ENCODE results near the gene TGFBR2. TPM values are rescaled to one million over a fixed set of nuclear protein-coding genes. Genes with fewer than 3 reads are reported as not detected.

The TGFBR2 gene
- 10 to 100 TPM; 55.3 to 56.3 TPM for total RNA-seq
- 108 TPM for polyA plus RNA-seq

DNA sequence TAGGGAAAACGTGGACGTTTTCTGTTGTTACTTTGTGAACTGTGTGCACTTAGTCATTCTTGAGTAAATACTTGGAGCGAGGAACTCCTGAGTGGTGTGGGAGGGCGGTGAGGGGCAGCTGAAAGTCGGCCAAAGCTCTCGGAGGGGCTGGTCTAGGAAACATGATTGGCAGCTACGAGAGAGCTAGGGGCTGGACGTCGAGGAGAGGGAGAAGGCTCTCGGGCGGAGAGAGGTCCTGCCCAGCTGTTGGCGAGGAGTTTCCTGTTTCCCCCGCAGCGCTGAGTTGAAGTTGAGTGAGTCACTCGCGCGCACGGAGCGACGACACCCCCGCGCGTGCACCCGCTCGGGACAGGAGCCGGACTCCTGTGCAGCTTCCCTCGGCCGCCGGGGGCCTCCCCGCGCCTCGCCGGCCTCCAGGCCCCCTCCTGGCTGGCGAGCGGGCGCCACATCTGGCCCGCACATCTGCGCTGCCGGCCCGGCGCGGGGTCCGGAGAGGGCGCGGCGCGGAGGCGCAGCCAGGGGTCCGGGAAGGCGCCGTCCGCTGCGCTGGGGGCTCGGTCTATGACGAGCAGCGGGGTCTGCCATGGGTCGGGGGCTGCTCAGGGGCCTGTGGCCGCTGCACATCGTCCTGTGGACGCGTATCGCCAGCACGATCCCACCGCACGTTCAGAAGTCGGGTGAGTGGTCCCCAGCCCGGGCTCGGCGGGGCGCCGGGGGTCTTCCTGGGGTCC, at the start of gene TGFBR2:
Gene TGFBR2, plus strand, starts transcription at position 301 of the 731 bp plus-strand sequence. Its CDS starts 283 bp downstream, at position 584.
- CTCF ChIA-PET, result interaction anchor here (0.7 to 3.9 kb wide), 12 partner anchors 9 to 407 kb away, joined by 3 to 30 read pairs (median 4); no protein-coding TSS in a partner anchor

DNA sequence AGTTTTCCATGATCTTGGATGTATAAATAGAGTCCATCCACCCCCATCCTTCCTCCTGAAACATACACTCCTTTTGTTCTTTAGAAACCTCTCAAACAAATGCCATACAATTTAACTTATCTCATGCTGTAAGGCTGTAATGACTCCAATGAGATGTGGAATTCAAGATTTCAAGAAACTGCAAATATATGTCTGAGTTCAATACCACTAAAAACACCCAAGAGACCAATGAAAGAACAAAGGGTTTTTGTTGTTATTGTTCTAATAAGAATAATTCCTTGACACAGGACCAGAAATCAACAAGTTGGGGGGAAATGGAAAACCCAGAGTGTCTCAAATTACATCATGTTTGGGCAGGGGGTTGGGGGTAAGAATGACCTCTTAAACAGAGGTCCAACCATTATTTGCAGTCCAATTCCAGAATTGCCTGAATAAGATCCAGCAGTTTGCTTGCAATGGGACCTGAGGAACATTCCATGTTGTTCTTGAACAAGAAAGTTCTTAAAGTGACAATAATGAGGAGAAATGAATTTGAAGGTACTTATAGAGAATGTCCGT, 48.6 kb upstream of the TGFBR2 start:
- no peaks in the 10 kb centered on the region for H3K27me3 Mint-ChIP-seq
- no peak overlapping the region for H3K4me3 Mint-ChIP-seq
- H3K36me3 ChIP-seq (ENCODE audit: insufficient read depth, low read length), result no peaks in the 10 kb centered on the region
- peak overlapping the region in 1 of 8 donors; percentile 54 for H3K27ac Mint-ChIP-seq
- no peaks in the 10 kb centered on the region for H3K9me3 ChIP-seq (ENCODE audit: low read length)
- no peak overlapping the region for H3K27ac ChIP-seq (ENCODE audit: low read depth, low read length)
- no peak overlapping the region for H3K4me3 ChIP-seq (ENCODE audit: low read length)
- ChIA-PET CTCF (interaction anchor here (1.7 kb wide), 1 partner anchor 10 kb away, joined by 4 read pairs; no protein-coding TSS in a partner anchor), POLR2A (no interaction called here)
- H3K27me3 ChIP-seq (ENCODE audit: insufficient read depth, low read length, poor library complexity, severe bottlenecking), result no peaks in the 10 kb centered on the region
- H3K4me1 ChIP-seq (ENCODE audit: insufficient read depth, low read length), result no peaks in the 10 kb centered on the region
- H3K9me3 Mint-ChIP-seq, result no peaks in the 10 kb centered on the region
- DNase-seq, result no peak
- no peaks in the 10 kb centered on the region for H3K4me1 Mint-ChIP-seq
- peaks cover 0 to 4% (median 1%) of the 10 kb centered on the region in 3 donors for H3K36me3 Mint-ChIP-seq

More for the DNA sequence above, at the start of gene TGFBR2:
- Histone ChIP-seq H3K27me3 (ENCODE audit: insufficient read depth, low read length, poor library complexity, severe bottlenecking) (no peaks in the 10 kb centered on the region), H3K36me3 (ENCODE audit: insufficient read depth, low read length) (no peaks in the 10 kb centered on the region), H3K9me3 (ENCODE audit: low read length) (no peaks in the 10 kb centered on the region), H3K27ac (ENCODE audit: low read depth, low read length) (peak within 1 kb of the TSS; percentile 78), H3K4me3 (ENCODE audit: low read length) (peak within 1 kb of the TSS; percentile 98), H3K4me1 (ENCODE audit: insufficient read depth, low read length) (peaks cover 55% of the 10 kb centered on the region)
- Mint-ChIP-seq H3K4me1 (peaks cover 59 to 66% (median 60%) of the 10 kb centered on the region in 3 donors), H3K4me3 (peak within 1 kb of the TSS; percentile 92 to 99 (median 98)), H3K27me3 (no peaks in the 10 kb centered on the region), H3K36me3 (peaks cover 0 to 34% (median 4%) of the 10 kb centered on the region in 3 donors), H3K9me3 (no peaks in the 10 kb centered on the region), H3K27ac (peak within 1 kb of the TSS; percentile 85 to 99 (median 98))
- POLR2A ChIA-PET, result interaction anchor here (0.7 to 3.0 kb wide), 13 partner anchors 10 to 926 kb away, joined by 3 to 18 read pairs (median 5); partner anchors contain the start of gene STT3B
- peak; percentile 71 to 87 (median 76) for DNase-seq

GRCh38 chr3:30563956-30564355, 42.4 kb upstream of the TGFBR2 start:
- ChIA-PET CTCF (no interaction called here), POLR2A (no interaction called here)
- H3K36me3 Mint-ChIP-seq, result peaks cover 0 to 4% (median 0%) of the 10 kb centered on the region in 3 donors
- H3K4me3 Mint-ChIP-seq, result no peak overlapping the region
- Histone ChIP-seq H3K27ac (ENCODE audit: low read depth, low read length) (no peak overlapping the region), H3K36me3 (ENCODE audit: insufficient read depth, low read length) (no peaks in the 10 kb centered on the region), H3K4me3 (ENCODE audit: low read length) (no peak overlapping the region), H3K27me3 (ENCODE audit: insufficient read depth, low read length, poor library complexity, severe bottlenecking) (no peaks in the 10 kb centered on the region), H3K4me1 (ENCODE audit: insufficient read depth, low read length) (no peaks in the 10 kb centered on the region), H3K9me3 (ENCODE audit: low read length) (no peaks in the 10 kb centered on the region)
- no peak for DNase-seq
- no peaks in the 10 kb centered on the region for H3K9me3 Mint-ChIP-seq
- H3K27me3 Mint-ChIP-seq, result no peaks in the 10 kb centered on the region
- no peak overlapping the region for H3K27ac Mint-ChIP-seq
- no peaks in the 10 kb centered on the region for H3K4me1 Mint-ChIP-seq

GRCh38 chr3:30567139-30567753, 39.2 kb upstream of the TGFBR2 start:
- CTCF ChIA-PET, result interaction anchor here (1.6 kb wide), 1 partner anchor 8 kb away, joined by 4 read pairs; no protein-coding TSS in a partner anchor

DNA sequence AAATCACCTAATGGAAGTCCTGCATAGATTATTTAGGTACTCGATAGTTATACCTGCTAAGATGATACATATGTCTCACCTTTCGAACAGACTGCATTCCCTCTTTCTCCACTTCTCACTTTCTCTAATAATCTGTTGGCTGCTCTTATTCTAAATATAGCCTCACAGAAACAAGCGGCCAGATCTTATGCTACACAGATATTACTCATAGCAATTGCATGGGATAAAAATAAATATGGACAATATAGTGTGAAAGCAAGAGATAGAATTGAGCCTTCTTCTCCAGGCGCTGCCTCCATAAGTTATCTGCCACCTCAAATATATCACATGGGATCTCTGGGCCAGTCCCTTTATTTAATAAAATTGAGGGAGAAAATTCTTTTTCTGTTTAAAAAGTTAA, 29.5 kb upstream of the TGFBR2 start:
- Mint-ChIP-seq H3K27me3 (no peaks in the 10 kb centered on the region), H3K4me3 (no peak overlapping the region), H3K4me1 (no peaks in the 10 kb centered on the region), H3K27ac (no peak overlapping the region), H3K9me3 (no peaks in the 10 kb centered on the region), H3K36me3 (no peaks in the 10 kb centered on the region)
- no peaks in the 10 kb centered on the region for H3K4me1 ChIP-seq (ENCODE audit: insufficient read depth, low read length)
- ChIA-PET POLR2A (no interaction called here), CTCF (no interaction called here)
- no peak overlapping the region for H3K4me3 ChIP-seq (ENCODE audit: low read length)
- DNase-seq, result no peak
- H3K9me3 ChIP-seq (ENCODE audit: low read length), result no peaks in the 10 kb centered on the region
- no peak overlapping the region for H3K27ac ChIP-seq (ENCODE audit: low read depth, low read length)
- no peaks in the 10 kb centered on the region for H3K27me3 ChIP-seq (ENCODE audit: insufficient read depth, low read length, poor library complexity, severe bottlenecking)
- H3K36me3 ChIP-seq (ENCODE audit: insufficient read depth, low read length), result no peaks in the 10 kb centered on the region

More at GRCh38 chr3:30567139-30567753, 39.2 kb upstream of the TGFBR2 start:
- H3K36me3 ChIP-seq (ENCODE audit: insufficient read depth, low read length), result no peaks in the 10 kb centered on the region
- no peak overlapping the region for H3K4me3 ChIP-seq (ENCODE audit: low read length)
- H3K36me3 Mint-ChIP-seq, result no peaks in the 10 kb centered on the region
- POLR2A ChIA-PET, result no interaction called here
- H3K27me3 ChIP-seq (ENCODE audit: insufficient read depth, low read length, poor library complexity, severe bottlenecking), result no peaks in the 10 kb centered on the region
- peak overlapping the region in 1 of 8 donors; percentile 10 for H3K27ac Mint-ChIP-seq
- DNase-seq, result no peak
- no peak overlapping the region for H3K27ac ChIP-seq (ENCODE audit: low read depth, low read length)
- H3K9me3 ChIP-seq (ENCODE audit: low read length), result no peaks in the 10 kb centered on the region
- H3K4me1 ChIP-seq (ENCODE audit: insufficient read depth, low read length), result no peaks in the 10 kb centered on the region
- H3K4me3 Mint-ChIP-seq, result no peak overlapping the region
- H3K27me3 Mint-ChIP-seq, result no peaks in the 10 kb centered on the region
- no peaks in the 10 kb centered on the region for H3K9me3 Mint-ChIP-seq
- H3K4me1 Mint-ChIP-seq, result no peaks in the 10 kb centered on the region

GRCh38 chr3:30577788-30578187, 28.6 kb upstream of the TGFBR2 start:
- ChIA-PET CTCF (no interaction called here), POLR2A (no interaction called here)
- no peaks in the 10 kb centered on the region for H3K4me1 Mint-ChIP-seq
- H3K9me3 ChIP-seq (ENCODE audit: low read length), result no peaks in the 10 kb centered on the region
- H3K27ac ChIP-seq (ENCODE audit: low read depth, low read length), result no peak overlapping the region
- no peak for DNase-seq
- no peaks in the 10 kb centered on the region for H3K4me1 ChIP-seq (ENCODE audit: insufficient read depth, low read length)
- H3K9me3 Mint-ChIP-seq, result no peaks in the 10 kb centered on the region
- H3K36me3 ChIP-seq (ENCODE audit: insufficient read depth, low read length), result no peaks in the 10 kb centered on the region
- no peaks in the 10 kb centered on the region for H3K27me3 ChIP-seq (ENCODE audit: insufficient read depth, low read length, poor library complexity, severe bottlenecking)
- no peak overlapping the region for H3K4me3 ChIP-seq (ENCODE audit: low read length)
- H3K27ac Mint-ChIP-seq, result no peak overlapping the region
- H3K4me3 Mint-ChIP-seq, result no peak overlapping the region
- no peaks in the 10 kb centered on the region for H3K27me3 Mint-ChIP-seq
- H3K36me3 Mint-ChIP-seq, result no peaks in the 10 kb centered on the region

DNA sequence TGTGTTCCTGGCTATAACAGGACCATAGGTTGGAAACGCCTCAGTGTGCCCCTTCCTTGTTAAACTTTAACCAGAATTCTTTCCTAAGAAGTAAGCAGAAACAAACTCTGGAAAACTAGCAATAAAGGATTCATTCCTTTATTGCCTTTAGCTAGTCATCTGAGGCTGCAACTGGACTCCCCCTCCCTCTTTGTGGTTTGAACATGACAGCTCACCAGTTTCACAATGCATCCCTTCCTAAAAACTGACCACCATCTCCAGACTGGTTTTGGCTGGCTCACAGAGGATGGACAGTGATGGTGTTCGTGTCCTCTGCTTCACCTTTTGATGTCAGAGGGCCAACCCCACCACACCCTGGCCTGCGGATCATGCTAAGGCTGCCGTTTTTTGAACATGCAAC, 27.9 kb upstream of the TGFBR2 start:
- CTCF ChIA-PET, result no interaction called here
- H3K4me1 Mint-ChIP-seq, result no peaks in the 10 kb centered on the region
- no peak for DNase-seq
- no peaks in the 10 kb centered on the region for H3K36me3 ChIP-seq (ENCODE audit: insufficient read depth, low read length)
- H3K36me3 Mint-ChIP-seq, result no peaks in the 10 kb centered on the region
- H3K4me1 ChIP-seq (ENCODE audit: insufficient read depth, low read length), result no peaks in the 10 kb centered on the region
- H3K9me3 ChIP-seq (ENCODE audit: low read length), result no peaks in the 10 kb centered on the region
- POLR2A ChIA-PET, result no interaction called here
- H3K27me3 Mint-ChIP-seq, result no peaks in the 10 kb centered on the region
- H3K4me3 Mint-ChIP-seq, result no peak overlapping the region
- no peak overlapping the region for H3K27ac Mint-ChIP-seq
- H3K4me3 ChIP-seq (ENCODE audit: low read length), result no peak overlapping the region
- no peaks in the 10 kb centered on the region for H3K9me3 Mint-ChIP-seq
- H3K27ac ChIP-seq (ENCODE audit: low read depth, low read length), result no peak overlapping the region
- H3K27me3 ChIP-seq (ENCODE audit: insufficient read depth, low read length, poor library complexity, severe bottlenecking), result no peaks in the 10 kb centered on the region

DNA sequence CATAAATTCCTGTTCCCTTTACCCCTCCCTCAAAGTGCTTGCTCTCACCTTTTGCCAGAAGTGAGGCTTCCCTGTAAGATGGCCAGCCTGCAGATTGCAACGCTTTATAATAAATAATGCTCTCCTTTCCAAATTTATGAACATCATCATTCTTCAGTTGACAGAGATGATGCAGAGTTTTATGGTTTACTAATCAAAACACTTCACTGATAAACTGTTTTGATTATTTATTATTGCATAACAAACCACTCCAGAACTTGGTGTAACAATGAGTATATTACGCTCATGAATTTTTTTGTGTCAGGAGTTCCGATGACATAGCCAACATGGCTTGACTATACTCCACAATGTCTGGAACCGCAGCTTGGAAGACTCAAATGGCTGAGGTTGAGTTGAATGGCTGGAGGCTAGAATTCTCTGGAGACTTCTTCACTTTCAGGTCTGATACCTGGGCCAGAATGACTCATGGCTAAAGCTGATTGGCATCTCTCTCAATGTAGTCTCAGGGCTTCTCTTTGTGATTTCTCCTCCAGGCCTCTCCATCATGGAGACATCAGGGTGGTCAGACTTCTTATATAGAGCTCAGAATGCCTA, 27.3 kb upstream of the TGFBR2 start:
- no peaks in the 10 kb centered on the region for H3K9me3 ChIP-seq (ENCODE audit: low read length)
- Mint-ChIP-seq H3K9me3 (no peaks in the 10 kb centered on the region), H3K4me1 (no peaks in the 10 kb centered on the region), H3K36me3 (no peaks in the 10 kb centered on the region), H3K4me3 (no peak overlapping the region), H3K27ac (no peak overlapping the region), H3K27me3 (no peaks in the 10 kb centered on the region)
- no peak overlapping the region for H3K4me3 ChIP-seq (ENCODE audit: low read length)
- H3K4me1 ChIP-seq (ENCODE audit: insufficient read depth, low read length), result no peaks in the 10 kb centered on the region
- H3K27me3 ChIP-seq (ENCODE audit: insufficient read depth, low read length, poor library complexity, severe bottlenecking), result no peaks in the 10 kb centered on the region
- ChIA-PET CTCF (no interaction called here), POLR2A (no interaction called here)
- H3K27ac ChIP-seq (ENCODE audit: low read depth, low read length), result no peak overlapping the region
- no peaks in the 10 kb centered on the region for H3K36me3 ChIP-seq (ENCODE audit: insufficient read depth, low read length)
- no peak for DNase-seq

All from CD8-positive, alpha-beta memory T cell (primary cell).